ENCODE measurements around the gene ABCA1.

- no peak for TF ChIP-seq POLR2A (IDR thresholded peaks at IDR 0.05)
- no peak for TF ChIP-seq CTCF (IDR thresholded peaks at IDR 0.05)
These were observed 33.9 kb upstream of the ABCA1 start for GRCh38 chr9:104961701-104962359.

Data from vagina (tissue), 2 donors.